Hematopoietic multipotent progenitor cell treated with erythropoietin and hydrocortisone succinate and interleukin-3 and kit ligand, for 6 days (in vitro differentiated cells): ENCODE results near the gene MACROH2A2.
"Not testable (repeated sequence)": the region's sequence is repeated elsewhere in the genome, so short reads cannot be mapped to it uniquely, and the experiment has no call there.

Experiments used
- DNase-seq: peaks from one replicate; pipeline ENCODE4 v3.0.0-alpha.2; 2015

Gene MACROH2A2

GRCh38 chr10:70132098-70133029 is 79.7 kb downstream of the MACROH2A2 start, which contains the start of gene AIFM2:
Gene AIFM2 (minus strand): TSS chr10:70132825. CDS start chr10:70124084, 8,741 bp downstream.
- peak; percentile 65 for DNase-seq

- DNase-seq, result no peak
Observed at GRCh38 chr10:70135046-70135445, 82.4 kb downstream of the MACROH2A2 start.

GRCh38 chr10:70135684-70136083 is 83.0 kb downstream of the MACROH2A2 start:
- no peak for DNase-seq

GRCh38 chr10:70137135-70137534 is 84.5 kb downstream of the MACROH2A2 start:
- peak; percentile 93 for DNase-seq

- DNase-seq, result no peak
Observed at GRCh38 chr10:70137927-70138883, 85.6 kb downstream of the MACROH2A2 start.

GRCh38 chr10:70139151-70139996 is 86.7 kb downstream of the MACROH2A2 start:
- no peak for DNase-seq

GRCh38 chr10:70139997-70140250 is 87.3 kb downstream of the MACROH2A2 start:
- DNase-seq, result no peak

- DNase-seq, result no peak
Observed at GRCh38 chr10:70140297-70140696, 87.7 kb downstream of the MACROH2A2 start.

- no peak for DNase-seq
Observed at GRCh38 chr10:70142555-70142954, 89.9 kb downstream of the MACROH2A2 start.

GRCh38 chr10:70144372-70145110 is 91.9 kb downstream of the MACROH2A2 start:
- no peak for DNase-seq

GRCh38 chr10:70145166-70145665 is 92.6 kb downstream of the MACROH2A2 start:
- DNase-seq, result no peak

- DNase-seq, result peak; percentile 77
Observed at GRCh38 chr10:70145666-70146488, 93.2 kb downstream of the MACROH2A2 start.

- DNase-seq, result peak; percentile 99
Observed at GRCh38 chr10:70146489-70147258, 94.0 kb downstream of the MACROH2A2 start, which contains the start of gene TYSND1. Gene TYSND1 (minus strand): TSS chr10:70146700. CDS start chr10:70146586, 114 bp downstream.

- no peak for DNase-seq
Observed at GRCh38 chr10:70147259-70147625, 94.6 kb downstream of the MACROH2A2 start.

GRCh38 chr10:70148516-70148915 is 95.9 kb downstream of the MACROH2A2 start:
- no peak for DNase-seq

GRCh38 chr10:70155255-70155838 is 102.7 kb downstream of the MACROH2A2 start:
- DNase-seq, result no peak

GRCh38 chr10:70158113-70158512 is 105.5 kb downstream of the MACROH2A2 start:
- no peak for DNase-seq

- DNase-seq, result not testable (repeated sequence)
Observed at GRCh38 chr10:70159366-70159765, 106.7 kb downstream of the MACROH2A2 start.

- no peak for DNase-seq
Observed at GRCh38 chr10:70160798-70161197, 108.2 kb downstream of the MACROH2A2 start.
